Lower leg skin (tissue), 3 donors: ENCODE measurements around the gene PGP.

Experiments
- POLR2A ChIP-seq, 2 donors: fragments of 450-650 bp; IDR thresholded peaks; one replicate each; pipeline ENCODE4 v1.6.1; 2016 to 2017; ENCODE audit warnings: antibody characterized with exemption in 2 of 2, mild to moderate bottlenecking in 1 of 2, moderate library complexity in 1 of 2
- TF ChIP-seq, protein P1 (sequence below), 3 donors: fragments of 450-650 bp; IDR thresholded peaks; one replicate each; pipeline ENCODE4 v1.5.1; 2016; ENCODE audit warnings: antibody characterized with exemption in 3 of 3, mild to moderate bottlenecking in 3 of 3, moderate library complexity in 2 of 3

DNA sequence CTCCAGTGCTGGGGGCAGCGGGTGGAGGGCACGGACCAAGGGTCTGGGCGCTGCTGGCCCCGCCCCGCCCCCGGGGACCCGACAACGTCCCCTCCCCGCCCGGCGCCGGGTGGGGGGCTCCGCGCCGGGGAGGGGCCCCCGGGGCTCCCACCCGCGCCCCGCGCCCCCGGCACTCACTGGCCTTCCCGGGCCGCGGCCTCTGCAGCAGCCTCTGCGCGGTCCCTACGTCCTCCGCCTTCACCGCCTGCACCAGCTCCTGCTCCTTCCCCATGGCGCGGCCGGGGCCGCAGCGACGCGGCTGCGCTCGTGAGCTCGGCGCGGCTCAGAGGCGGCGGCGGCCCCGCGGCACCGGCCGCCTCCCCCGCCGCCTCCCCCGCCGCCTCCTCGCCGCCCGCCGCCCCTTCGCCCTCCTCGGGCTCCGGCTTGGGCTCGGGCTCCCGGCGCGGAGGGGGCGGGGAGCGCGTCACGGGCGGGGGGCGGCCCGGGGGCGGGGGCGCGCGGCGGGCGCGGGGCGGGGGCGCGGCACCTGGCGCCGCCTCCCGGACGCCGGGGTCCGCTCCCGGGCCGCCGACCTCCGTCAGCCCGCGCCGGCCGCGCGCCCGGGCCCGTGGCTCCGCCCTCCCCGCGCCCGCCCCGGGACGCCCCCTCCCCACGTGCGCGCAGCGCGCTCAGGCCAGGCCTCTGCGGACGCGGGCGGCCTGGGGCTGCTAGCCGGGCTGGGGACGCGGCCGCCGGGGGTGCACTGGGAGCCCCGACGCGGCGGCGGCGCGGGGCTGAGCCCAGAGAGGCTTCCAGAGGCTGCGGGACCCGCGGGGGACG, 18.3 kb downstream of the PGP start, which contains the start of gene CASKIN1:
- TF ChIP-seq, protein P1, sequence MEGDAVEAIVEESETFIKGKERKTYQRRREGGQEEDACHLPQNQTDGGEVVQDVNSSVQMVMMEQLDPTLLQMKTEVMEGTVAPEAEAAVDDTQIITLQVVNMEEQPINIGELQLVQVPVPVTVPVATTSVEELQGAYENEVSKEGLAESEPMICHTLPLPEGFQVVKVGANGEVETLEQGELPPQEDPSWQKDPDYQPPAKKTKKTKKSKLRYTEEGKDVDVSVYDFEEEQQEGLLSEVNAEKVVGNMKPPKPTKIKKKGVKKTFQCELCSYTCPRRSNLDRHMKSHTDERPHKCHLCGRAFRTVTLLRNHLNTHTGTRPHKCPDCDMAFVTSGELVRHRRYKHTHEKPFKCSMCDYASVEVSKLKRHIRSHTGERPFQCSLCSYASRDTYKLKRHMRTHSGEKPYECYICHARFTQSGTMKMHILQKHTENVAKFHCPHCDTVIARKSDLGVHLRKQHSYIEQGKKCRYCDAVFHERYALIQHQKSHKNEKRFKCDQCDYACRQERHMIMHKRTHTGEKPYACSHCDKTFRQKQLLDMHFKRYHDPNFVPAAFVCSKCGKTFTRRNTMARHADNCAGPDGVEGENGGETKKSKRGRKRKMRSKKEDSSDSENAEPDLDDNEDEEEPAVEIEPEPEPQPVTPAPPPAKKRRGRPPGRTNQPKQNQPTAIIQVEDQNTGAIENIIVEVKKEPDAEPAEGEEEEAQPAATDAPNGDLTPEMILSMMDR (IDR thresholded peaks at IDR 0.05), result no peak
- TF ChIP-seq POLR2A (IDR thresholded peaks at IDR 0.05), result no peak
